ENCODE measurements around the gene COA8. TPM values are rescaled to one million over a fixed set of nuclear protein-coding genes. Genes with fewer than 3 reads are reported as not detected.
A peak's percentile ranks its signal among the peaks of the same experiment; 100 is the strongest.
"Not testable (repeated sequence)": the region's sequence is repeated elsewhere in the genome, so short reads cannot be mapped to it uniquely, and the experiment has no call there.

COA8 gene
- total RNA-seq, 1 donor from 2014 or later: 37.4 TPM

GRCh38 chr14:103524002-103524935, 38.5 kb upstream of the COA8 start:
- ATAC-seq (no peak), DNase-seq (ENCODE audit: low spot score) (no peak)
- intact Hi-C loops (cut with DNase I): no loop called here

- DNase-seq (ENCODE audit: low spot score); intact Hi-C loops (cut with DNase I); ATAC-seq: not testable (repeated sequence)
Observed at GRCh38 chr14:103525430-103526246, 37.1 kb upstream of the COA8 start.

- DNase-seq (ENCODE audit: low spot score): no peak
- intact Hi-C loops (cut with DNase I): no loop called here
- no peak for ATAC-seq
Observed at GRCh38 chr14:103526247-103526913, 36.4 kb upstream of the COA8 start.

- ATAC-seq (no peak), DNase-seq (ENCODE audit: low spot score) (no peak)
- intact Hi-C loops (cut with DNase I): no loop called here
Observed at GRCh38 chr14:103526914-103527248, 35.9 kb upstream of the COA8 start.

- intact Hi-C loops (cut with DNase I): no loop called here
- no peak for DNase-seq (ENCODE audit: low spot score)
- ATAC-seq: peak; percentile 1
Observed at GRCh38 chr14:103527408-103528145, 35.2 kb upstream of the COA8 start.

- peak; percentile 61 for ATAC-seq
- intact Hi-C loops (cut with DNase I): no loop called here
- DNase-seq (ENCODE audit: low spot score): peak; percentile 64
Observed at GRCh38 chr14:103528146-103528586, 34.6 kb upstream of the COA8 start.

GRCh38 chr14:103528587-103529382, 34.0 kb upstream of the COA8 start, which contains the start of gene TRMT61A:
Gene TRMT61A, plus strand, starts transcription at chr14:103529196. Its CDS starts 783 bp downstream, at chr14:103529979.
- intact Hi-C loops (cut with DNase I): no loop called here
- DNase-seq (ENCODE audit: low spot score) (peak; percentile 93), ATAC-seq (peak; percentile 93)

- intact Hi-C loops (cut with DNase I): no loop called here
- DNase-seq (ENCODE audit: low spot score) (no peak), ATAC-seq (no peak)
Observed at GRCh38 chr14:103529383-103530365, 33.1 kb upstream of the COA8 start.

GRCh38 chr14:103530390-103530789, 32.4 kb upstream of the COA8 start:
- ATAC-seq: no peak
- DNase-seq (ENCODE audit: low spot score): no peak
- intact Hi-C loops (cut with DNase I): no loop called here

GRCh38 chr14:103530831-103531230, 31.9 kb upstream of the COA8 start:
- ATAC-seq: no peak
- DNase-seq (ENCODE audit: low spot score): no peak

GRCh38 chr14:103531421-103532215, 31.1 kb upstream of the COA8 start:
- intact Hi-C loops (cut with DNase I): no loop called here
- DNase-seq (ENCODE audit: low spot score) (no peak), ATAC-seq (no peak)

More at GRCh38 chr14:103530831-103531230, 31.9 kb upstream of the COA8 start:
- intact Hi-C loops (cut with DNase I): no loop called here

- intact Hi-C loops (cut with DNase I): no loop called here
- DNase-seq (ENCODE audit: low spot score) (no peak), ATAC-seq (no peak)
Observed at GRCh38 chr14:103532216-103533136, 30.3 kb upstream of the COA8 start.

GRCh38 chr14:103533137-103533998, 29.4 kb upstream of the COA8 start:
- ATAC-seq (no peak), DNase-seq (ENCODE audit: low spot score) (no peak)
- intact Hi-C loops (cut with DNase I): no loop called here

- ATAC-seq: no peak
- no peak for DNase-seq (ENCODE audit: low spot score)
Observed at GRCh38 chr14:103533999-103534575, 28.7 kb upstream of the COA8 start.

More at GRCh38 chr14:103533999-103534575, 28.7 kb upstream of the COA8 start:
- intact Hi-C loops (cut with DNase I): no loop called here

All from sciatic nerve (tissue), 2 donors.